HCT116 (cell line): ENCODE data around the gene SSH2. TPM values are rescaled to one million over a fixed set of nuclear protein-coding genes. Genes with fewer than 3 reads are reported as not detected.

Experiments used
- ATAC-seq: fragments of 200-7000 bp; cut with Tn5 transposase; 2 replicates; pipeline ENCODE4 v1.9.1; 2020; ENCODE audit warnings: mild to moderate bottlenecking, moderate library complexity
- BruUV-seq: library from RNA; stranded (reverse); fragments of 400-500 nt; replicated peaks from 2 replicates; lab custom pipeline; 2021; lab: Mats Ljungman, UMichigan
- CTCF ChIA-PET: fragments of 300-600 bp; sonication (Branson Sonifier 250); formaldehyde crosslinking; loops from one replicate; lab custom pipeline; 2021; ENCODE audit warnings: antibody characterized with exemption; lab: Charles Lee
- POLR2A ChIA-PET: fragments of 300-600, 350-600 bp; sonication (Branson Sonifier 250); formaldehyde crosslinking; loops from one replicate; lab custom pipeline; 2021; ENCODE audit warnings: antibody characterized with exemption; lab: Charles Lee
- RAD21 ChIA-PET, 2 experiments: fragments of 300-600 bp; sonication (Branson Sonifier 250); formaldehyde crosslinking; loops; one replicate each; lab custom pipeline; 2023; ENCODE audit warnings: low total read pairs in 2 of 2; ENCODE audit not compliant: uncharacterized antibody in 2 of 2, unreplicated experiment in 2 of 2, low non-redundant PET in 1 of 2; lab: Charles Lee
- DNase-seq: peaks from one replicate; pipeline ENCODE4 v3.0.0-alpha.2; 2010; ENCODE audit warnings: low read depth, low spot score
- H2AFZ ChIP-seq: fragments of 200-600 bp; shearing (Covaris generic), sonication (generic); 2 replicates; pipeline ENCODE4 v1.6.1; 2017; ENCODE audit warnings: low read depth, mixed run types, mixed read lengths, antibody characterized with exemption, low read length; ENCODE audit not compliant: poor library complexity, severe bottlenecking
- H3K27ac ChIP-seq: 2 replicates; pipeline ENCODE4 v1.5.1; 2012; ENCODE audit warnings: low read depth, low read length
- H3K27me3 ChIP-seq: fragments of 200-600 bp; sonication (generic); 2 replicates; pipeline ENCODE4 v1.6.1; 2016; ENCODE audit warnings: mixed run types, low read length, mixed read lengths; ENCODE audit not compliant: insufficient read depth
- H3K36me3 ChIP-seq, 2 experiments: fragments of 200-500 bp in 1 of 2; fragments of 200-600 bp in 1 of 2; sonication (Bioruptor generic) in 1 of 2; sonication (generic) in 1 of 2; 2 replicates each; pipeline versions ENCODE4 v1.5.1 to v1.6.1; 2014 to 2016; ENCODE audit warnings: low read length in 2 of 2, inconsistent platforms in 1 of 2, mixed read lengths in 1 of 2, mixed run types in 1 of 2; ENCODE audit not compliant: insufficient read depth in 2 of 2, control insufficient read depth in 1 of 2
- H3K4me1 ChIP-seq, 2 experiments: fragments of 200-600 bp in 1 of 2; sonication (generic) in 1 of 2; 2 replicates each; pipeline versions ENCODE4 v1.5.1 to v1.6.1; 2012 to 2017; ENCODE audit warnings: low read length in 2 of 2, inconsistent platforms in 1 of 2, mild to moderate bottlenecking in 1 of 2, mixed read lengths in 1 of 2, mixed run types in 1 of 2, moderate library complexity in 1 of 2; ENCODE audit not compliant: insufficient read depth in 2 of 2, control insufficient read depth in 1 of 2
- H3K4me2 ChIP-seq: fragments of 200-600 bp; sonication (generic); 2 replicates; pipeline ENCODE4 v1.6.1; 2017; ENCODE audit warnings: mixed run types, low read length, mixed read lengths
- H3K4me3 ChIP-seq, 2 experiments: fragments of 200-600 bp in 1 of 2; sonication (generic) in 1 of 2; replicated peaks in 1 of 2; 2 replicates each; pipeline ENCODE4 v1.5.1; 2011 to 2016; ENCODE audit warnings: low read length in 2 of 2, control low read depth in 1 of 2, low read depth in 1 of 2, mild to moderate bottlenecking in 1 of 2, mixed read lengths in 1 of 2, mixed run types in 1 of 2
- H3K79me2 ChIP-seq: fragments of 200-600 bp; sonication (generic); 2 replicates; pipeline ENCODE4 v1.6.1; 2017; ENCODE audit warnings: mild to moderate bottlenecking, mixed run types, low read length, moderate library complexity, mixed read lengths; ENCODE audit not compliant: insufficient read depth
- H3K9ac ChIP-seq: fragments of 200-600 bp; sonication (generic); 2 replicates; pipeline ENCODE4 v1.6.1; 2016; ENCODE audit warnings: low read length, mixed read lengths
- H3K9me2 ChIP-seq: fragments of 200-600 bp; sonication (generic), shearing (Covaris generic); 2 replicates; pipeline ENCODE4 v1.6.1; 2017; ENCODE audit warnings: mixed run types, mild to moderate bottlenecking, moderate library complexity; ENCODE audit not compliant: insufficient read depth
- H3K9me3 ChIP-seq, 2 experiments: fragments of 200-500 bp in 1 of 2; fragments of 200-600 bp in 1 of 2; sonication (Bioruptor generic) in 1 of 2; sonication (generic) in 1 of 2; 2 replicates each; pipeline ENCODE4 v1.6.1; 2014 to 2017; ENCODE audit warnings: low read length in 2 of 2, mixed read lengths in 2 of 2, inconsistent platforms in 1 of 2, low read depth in 1 of 2, mild to moderate bottlenecking in 1 of 2, mixed run types in 1 of 2, moderate library complexity in 1 of 2; ENCODE audit not compliant: control insufficient read depth in 1 of 2, insufficient read depth in 1 of 2
- H4K20me1 ChIP-seq: fragments of 200-600 bp; sonication (generic), shearing (Covaris generic); 2 replicates; pipeline ENCODE4 v1.6.1; 2017; ENCODE audit warnings: mixed run types, mild to moderate bottlenecking, moderate library complexity; ENCODE audit not compliant: insufficient read depth
- CBX3 ChIP-seq: IDR thresholded peaks from 2 replicates; pipeline ENCODE4 v1.6.1; 2012; ENCODE audit warnings: low read depth
- EZH2 ChIP-seq: fragments of 200-600 bp; sonication (generic); IDR thresholded peaks from 2 replicates; pipeline ENCODE4 v1.6.1; 2017; ENCODE audit warnings: antibody characterized with exemption, mixed run types
- JUND ChIP-seq: IDR thresholded peaks from 2 replicates; pipeline ENCODE4 v1.6.1; 2012
- SIN3A ChIP-seq: IDR thresholded peaks from 2 replicates; pipeline ENCODE4 v1.6.1; 2012; ENCODE audit warnings: low read depth
- intact Hi-C: fragments of 100-400 bp; cut with micrococcal nuclease; formaldehyde crosslinking; loops from 2 replicates; pipeline ENCODE4 v1.10.0; 2022
- total RNA-seq: library from RNA; stranded (reverse); gene quantifications from one replicate; pipeline ENCODE4 v1.2.1, GENCODE V29; 2021; ENCODE audit not compliant: unreplicated experiment
- TF ChIP-seq, protein P1 (sequence below): IDR thresholded peaks from 2 replicates; pipeline ENCODE4 v1.6.1; 2011; ENCODE audit warnings: mild to moderate bottlenecking, low read length, moderate library complexity; ENCODE audit not compliant: insufficient replicate concordance; ENCODE audit errors: extremely low read depth
- TF ChIP-seq, protein P2 (sequence below): IDR thresholded peaks from 2 replicates; pipeline ENCODE4 v1.6.1; 2012
- TF ChIP-seq, protein P3 (sequence below), 3 experiments: fragments of 200-600 bp in 1 of 3; sonication (generic) in 1 of 3; IDR thresholded peaks in 2 of 3; conservative IDR thresholded peaks in 1 of 3; 2 replicates each; pipeline ENCODE4 v1.5.1; 2012 to 2017; ENCODE audit warnings: low read depth in 2 of 3, low read length in 2 of 3, antibody characterized with exemption in 1 of 3, borderline replicate concordance in 1 of 3, control low read depth in 1 of 3, mild to moderate bottlenecking in 1 of 3, mixed read lengths in 1 of 3, mixed run types in 1 of 3, moderate library complexity in 1 of 3; ENCODE audit not compliant: insufficient read depth in 1 of 3

Gene SSH2
- total RNA-seq, 1 experiment from 2014 or later: 17.0 TPM

GRCh38 chr17:29844339-29845048 is 85.5 kb downstream of the SSH2 start:
- ChIA-PET POLR2A (no interaction called here), RAD21 (no interaction called here), CTCF (interaction anchor here (1.7 kb wide), 1 partner anchor 249 kb away, joined by 3 read pairs; no protein-coding TSS in a partner anchor)
- no TSS peak for BruUV-seq
- Histone ChIP-seq H3K27me3 (no peaks in the 10 kb centered on the region), H3K9me2 (no peaks in the 10 kb centered on the region), H2AFZ (no peak overlapping the region), H4K20me1 (no peaks in the 10 kb centered on the region), H3K9me3 (no peaks in the 10 kb centered on the region), H3K4me3 (no peak overlapping the region), H3K9ac (no peak overlapping the region), H3K79me2 (no peaks in the 10 kb centered on the region), H3K4me1 (no peaks in the 10 kb centered on the region), H3K36me3 (no peaks in the 10 kb centered on the region), H3K4me2 (no peak overlapping the region), H3K27ac (no peak overlapping the region)
- TF ChIP-seq, protein P1, sequence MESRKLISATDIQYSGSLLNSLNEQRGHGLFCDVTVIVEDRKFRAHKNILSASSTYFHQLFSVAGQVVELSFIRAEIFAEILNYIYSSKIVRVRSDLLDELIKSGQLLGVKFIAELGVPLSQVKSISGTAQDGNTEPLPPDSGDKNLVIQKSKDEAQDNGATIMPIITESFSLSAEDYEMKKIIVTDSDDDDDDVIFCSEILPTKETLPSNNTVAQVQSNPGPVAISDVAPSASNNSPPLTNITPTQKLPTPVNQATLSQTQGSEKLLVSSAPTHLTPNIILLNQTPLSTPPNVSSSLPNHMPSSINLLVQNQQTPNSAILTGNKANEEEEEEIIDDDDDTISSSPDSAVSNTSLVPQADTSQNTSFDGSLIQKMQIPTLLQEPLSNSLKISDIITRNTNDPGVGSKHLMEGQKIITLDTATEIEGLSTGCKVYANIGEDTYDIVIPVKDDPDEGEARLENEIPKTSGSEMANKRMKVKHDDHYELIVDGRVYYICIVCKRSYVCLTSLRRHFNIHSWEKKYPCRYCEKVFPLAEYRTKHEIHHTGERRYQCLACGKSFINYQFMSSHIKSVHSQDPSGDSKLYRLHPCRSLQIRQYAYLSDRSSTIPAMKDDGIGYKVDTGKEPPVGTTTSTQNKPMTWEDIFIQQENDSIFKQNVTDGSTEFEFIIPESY: no peak
- TF ChIP-seq, protein P2, sequence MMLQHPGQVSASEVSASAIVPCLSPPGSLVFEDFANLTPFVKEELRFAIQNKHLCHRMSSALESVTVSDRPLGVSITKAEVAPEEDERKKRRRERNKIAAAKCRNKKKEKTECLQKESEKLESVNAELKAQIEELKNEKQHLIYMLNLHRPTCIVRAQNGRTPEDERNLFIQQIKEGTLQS: no peak
- no peak for TF ChIP-seq EZH2
- DNase-seq: no peak
- ATAC-seq: no peak
- intact Hi-C loops: no loop called here

GRCh38 chr17:29840884-29841283 is 89.1 kb downstream of the SSH2 start:
- no peak overlapping the region for H3K4me2 ChIP-seq
- no peaks in the 10 kb centered on the region for H3K9me2 ChIP-seq
- no peaks in the 10 kb centered on the region for H3K36me3 ChIP-seq
- no peak overlapping the region for H3K4me3 ChIP-seq
- no peaks in the 10 kb centered on the region for H3K9me3 ChIP-seq
- ChIA-PET CTCF (no interaction called here), RAD21 (no interaction called here), POLR2A (no interaction called here)
- no peaks in the 10 kb centered on the region for H3K27me3 ChIP-seq
- TF ChIP-seq SIN3A (no peak), JUND (no peak), CBX3 (no peak)
- TF ChIP-seq, protein P3, sequence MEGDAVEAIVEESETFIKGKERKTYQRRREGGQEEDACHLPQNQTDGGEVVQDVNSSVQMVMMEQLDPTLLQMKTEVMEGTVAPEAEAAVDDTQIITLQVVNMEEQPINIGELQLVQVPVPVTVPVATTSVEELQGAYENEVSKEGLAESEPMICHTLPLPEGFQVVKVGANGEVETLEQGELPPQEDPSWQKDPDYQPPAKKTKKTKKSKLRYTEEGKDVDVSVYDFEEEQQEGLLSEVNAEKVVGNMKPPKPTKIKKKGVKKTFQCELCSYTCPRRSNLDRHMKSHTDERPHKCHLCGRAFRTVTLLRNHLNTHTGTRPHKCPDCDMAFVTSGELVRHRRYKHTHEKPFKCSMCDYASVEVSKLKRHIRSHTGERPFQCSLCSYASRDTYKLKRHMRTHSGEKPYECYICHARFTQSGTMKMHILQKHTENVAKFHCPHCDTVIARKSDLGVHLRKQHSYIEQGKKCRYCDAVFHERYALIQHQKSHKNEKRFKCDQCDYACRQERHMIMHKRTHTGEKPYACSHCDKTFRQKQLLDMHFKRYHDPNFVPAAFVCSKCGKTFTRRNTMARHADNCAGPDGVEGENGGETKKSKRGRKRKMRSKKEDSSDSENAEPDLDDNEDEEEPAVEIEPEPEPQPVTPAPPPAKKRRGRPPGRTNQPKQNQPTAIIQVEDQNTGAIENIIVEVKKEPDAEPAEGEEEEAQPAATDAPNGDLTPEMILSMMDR (IDR thresholded peaks at IDR 0.05 in 2 of 3, conservative IDR thresholded peaks at IDR 0.05 in 1 of 3; ENCODE audit: borderline replicate concordance in 1 of 3, insufficient read depth in 1 of 3, low read depth in 2 of 3, low read length in 2 of 3): no peak
- TF ChIP-seq, protein P2: no peak
- H3K27ac ChIP-seq: no peak overlapping the region
- no peak overlapping the region for H3K9ac ChIP-seq
- no peak for DNase-seq
- no peak for ATAC-seq
- no peaks in the 10 kb centered on the region for H4K20me1 ChIP-seq
- H3K79me2 ChIP-seq: no peaks in the 10 kb centered on the region
- intact Hi-C loops: no loop called here
- no TSS peak for BruUV-seq
- H3K4me1 ChIP-seq: peaks cover 0 to 6% of the 10 kb centered on the region in 2 experiments; a peak in 1 of 4 replicates
- H2AFZ ChIP-seq: no peak overlapping the region
